Breast epithelium (tissue), 4 donors: ENCODE results near the gene SPTY2D1. TPM values are rescaled to one million over a fixed set of nuclear protein-coding genes. Genes with fewer than 3 reads are reported as not detected.

Experiments
- DNase-seq, 2 donors: peaks; one replicate each; pipeline ENCODE4 v3.0.0-alpha.2; 2019; ENCODE audit warnings: low spot score in 2 of 2
- H3K27ac ChIP-seq, 2 donors: fragments of 200-600 bp; sonication (generic) in 1 of 2; one replicate each; pipeline ENCODE4 v1.5.1; 2016 to 2019; ENCODE audit warnings: mild to moderate bottlenecking in 1 of 2
- H3K27me3 ChIP-seq, 2 donors: fragments of 200-600 bp; sonication (generic) in 1 of 2; one replicate each; pipeline versions ENCODE4 v1.5.1 to v1.6.0; 2017 to 2019; ENCODE audit warnings: control low read depth in 1 of 2, mild to moderate bottlenecking in 1 of 2
- H3K36me3 ChIP-seq: fragments of 200-600 bp; one replicate; pipeline ENCODE4 v1.5.1; 2019
- H3K4me1 ChIP-seq, 2 donors: fragments of 200-600 bp; sonication (generic); one replicate each; pipeline ENCODE4 v1.5.1; 2016 to 2019; ENCODE audit warnings: control low read depth in 1 of 2
- H3K4me3 ChIP-seq, 3 donors: fragments of 200-600 bp; sonication (generic); 1 replicate in 2 of 3; 2 replicates in 1 of 3; pipeline ENCODE4 v1.5.1; 2016 to 2019; ENCODE audit warnings: mild to moderate bottlenecking in 3 of 3, moderate library complexity in 2 of 3
- H3K9me3 ChIP-seq, 2 donors: fragments of 200-600 bp; sonication (generic) in 1 of 2; one replicate each; pipeline ENCODE4 v1.5.1; 2016 to 2019; ENCODE audit warnings: control low read depth in 1 of 2
- CTCF ChIP-seq, 3 donors: fragments of 450-650 bp; IDR thresholded peaks; one replicate each; pipeline ENCODE4 v1.5.1; 2016 to 2017; ENCODE audit warnings: antibody characterized with exemption in 3 of 3, mild to moderate bottlenecking in 3 of 3, moderate library complexity in 3 of 3
- POLR2A ChIP-seq: fragments of 450-650 bp; IDR thresholded peaks from one replicate; pipeline ENCODE4 v1.6.1; 2016; ENCODE audit warnings: antibody characterized with exemption, mild to moderate bottlenecking, moderate library complexity
- POLR2AphosphoS5 ChIP-seq, 3 donors: sonication (generic); formaldehyde crosslinking; IDR thresholded peaks; one replicate each; pipeline ENCODE4 v1.6.1; 2017; ENCODE audit warnings: antibody characterized with exemption in 3 of 3
- intact Hi-C: fragments of 100-400 bp; cut with DNase I; formaldehyde crosslinking; loops from one replicate; pipeline ENCODE4 v1.15.1; 2023; ENCODE audit warnings: low total_unique reads
- total RNA-seq, 3 donors: library from RNA; depleted of rRNA; stranded (reverse); fragments of >200 nt; gene quantifications; one replicate each; pipeline ENCODE4 v1.1.0, GENCODE V29; 2016

The SPTY2D1 gene
- total RNA-seq, 3 donors from 2014 or later, result 19.5 to 30.6 (median 27.5) TPM

GRCh38 chr11:18567081-18567480, 67.1 kb downstream of the SPTY2D1 start:
- no peak for DNase-seq
- H3K27me3 ChIP-seq, result no peaks in the 10 kb centered on the region
- no peak overlapping the region for H3K27ac ChIP-seq
- no peak overlapping the region for H3K4me3 ChIP-seq
- intact Hi-C loops, result no loop called here
- H3K9me3 ChIP-seq, result no peaks in the 10 kb centered on the region
- TF ChIP-seq POLR2A (no peak), POLR2AphosphoS5 (IDR thresholded peaks at IDR 0.05) (no peak), CTCF (IDR thresholded peaks at IDR 0.05) (no peak)
- H3K4me1 ChIP-seq, result no peaks in the 10 kb centered on the region
- H3K36me3 ChIP-seq, result no peaks in the 10 kb centered on the region

- Histone ChIP-seq H3K4me3 (no peak overlapping the region), H3K4me1 (no peaks in the 10 kb centered on the region), H3K36me3 (no peaks in the 10 kb centered on the region), H3K27me3 (no peaks in the 10 kb centered on the region), H3K9me3 (no peaks in the 10 kb centered on the region), H3K27ac (no peak overlapping the region)
- intact Hi-C loops, result no loop called here
- no peak for DNase-seq
- TF ChIP-seq POLR2A, result no peak
- no peak for TF ChIP-seq POLR2AphosphoS5 (IDR thresholded peaks at IDR 0.05)
- no peak for TF ChIP-seq CTCF (IDR thresholded peaks at IDR 0.05)
Observed at GRCh38 chr11:18566406-18566805, 67.7 kb downstream of the SPTY2D1 start.

GRCh38 chr11:18564149-18564548, 70.0 kb downstream of the SPTY2D1 start:
- TF ChIP-seq POLR2A (no peak), CTCF (IDR thresholded peaks at IDR 0.05) (no peak), POLR2AphosphoS5 (IDR thresholded peaks at IDR 0.05) (no peak)
- H3K36me3 ChIP-seq, result no peaks in the 10 kb centered on the region
- H3K4me1 ChIP-seq, result no peaks in the 10 kb centered on the region
- intact Hi-C loops, result no loop called here
- DNase-seq, result no peak
- H3K4me3 ChIP-seq, result no peak overlapping the region
- no peaks in the 10 kb centered on the region for H3K27me3 ChIP-seq
- no peak overlapping the region for H3K27ac ChIP-seq
- H3K9me3 ChIP-seq, result no peaks in the 10 kb centered on the region

GRCh38 chr11:18563090-18563730, 70.9 kb downstream of the SPTY2D1 start:
- TF ChIP-seq CTCF (IDR thresholded peaks at IDR 0.05) (no peak), POLR2A (no peak), POLR2AphosphoS5 (IDR thresholded peaks at IDR 0.05) (no peak)
- H3K9me3 ChIP-seq, result no peaks in the 10 kb centered on the region
- no peaks in the 10 kb centered on the region for H3K36me3 ChIP-seq
- no peaks in the 10 kb centered on the region for H3K4me1 ChIP-seq
- no peak overlapping the region for H3K4me3 ChIP-seq
- no peak overlapping the region for H3K27ac ChIP-seq
- DNase-seq, result no peak
- no peaks in the 10 kb centered on the region for H3K27me3 ChIP-seq
- intact Hi-C loops, result no loop called here

Other genes starting within 250 kb of the SPTY2D1 start
- 100 to 1,000 TPM; 433 to 515 (median 501) TPM for gene LDHA, start 239.8 kb downstream of the SPTY2D1 start, total RNA-seq
- gene LDHC, start 222.0 kb downstream of the SPTY2D1 start, total RNA-seq, result not detected
- gene LDHAL6A, start 178.5 kb downstream of the SPTY2D1 start, total RNA-seq, result not detected
- gene TSG101, start 107.4 kb downstream of the SPTY2D1 start, total RNA-seq, result 100 to 1,000 TPM in 1 of 3 donors, 10 to 100 TPM in 2; 66.5 to 114 (median 72.8) TPM
- 10 to 100 TPM; 28.5 to 54.4 (median 28.8) TPM for gene UEVLD, start 45.6 kb downstream of the SPTY2D1 start, total RNA-seq
- 1 to 10 TPM in 2 of 3 donors, not detected in 1; 2.6 TPM for gene MISFA, start 34.6 kb downstream of the SPTY2D1 start, total RNA-seq
- 10 to 100 TPM in 2 of 3 donors, 1 to 10 TPM in 1; 9.9 to 16.7 (median 12.7) TPM for gene TMEM86A, start 64.4 kb upstream of the SPTY2D1 start, total RNA-seq
- gene IGSF22, start 91.8 kb upstream of the SPTY2D1 start, total RNA-seq, result under 1 TPM in 2 of 3 donors, not detected in 1; 0.44 to 0.66 TPM
- 1 to 10 TPM in 2 of 3 donors, under 1 TPM in 1; 0.59 to 2.2 (median 1.3) TPM for gene PTPN5, start 157.5 kb upstream of the SPTY2D1 start, total RNA-seq